GM21360 (cell line): ENCODE results near the gene ECEL1.
A peak's percentile ranks its signal among the peaks of the same experiment; 100 is the strongest.

Experiments used
- ATAC-seq: cut with Tn5 transposase; IDR thresholded peaks from one replicate; pipeline ENCODE4 v1.9.1; 2021; ENCODE audit warnings: mild to moderate bottlenecking, moderate library complexity; ENCODE audit not compliant: unreplicated experiment

Gene ECEL1

GRCh38 chr2:232523682-232524597 lies 36.3 kb upstream of the ECEL1 start:
- no peak for ATAC-seq

DNA sequence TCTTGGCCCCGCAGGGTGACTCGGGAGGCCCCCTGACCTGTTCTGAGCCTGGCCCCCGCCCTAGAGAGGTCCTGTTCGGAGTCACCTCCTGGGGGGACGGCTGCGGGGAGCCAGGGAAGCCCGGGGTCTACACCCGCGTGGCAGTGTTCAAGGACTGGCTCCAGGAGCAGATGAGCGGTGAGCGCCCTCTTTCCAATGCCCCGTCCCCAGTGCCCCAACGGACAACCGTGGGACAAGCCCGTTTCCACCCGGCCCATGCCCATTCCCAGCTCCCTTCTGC lies 35.7 kb upstream of the ECEL1 start:
- ATAC-seq, result no peak

DNA sequence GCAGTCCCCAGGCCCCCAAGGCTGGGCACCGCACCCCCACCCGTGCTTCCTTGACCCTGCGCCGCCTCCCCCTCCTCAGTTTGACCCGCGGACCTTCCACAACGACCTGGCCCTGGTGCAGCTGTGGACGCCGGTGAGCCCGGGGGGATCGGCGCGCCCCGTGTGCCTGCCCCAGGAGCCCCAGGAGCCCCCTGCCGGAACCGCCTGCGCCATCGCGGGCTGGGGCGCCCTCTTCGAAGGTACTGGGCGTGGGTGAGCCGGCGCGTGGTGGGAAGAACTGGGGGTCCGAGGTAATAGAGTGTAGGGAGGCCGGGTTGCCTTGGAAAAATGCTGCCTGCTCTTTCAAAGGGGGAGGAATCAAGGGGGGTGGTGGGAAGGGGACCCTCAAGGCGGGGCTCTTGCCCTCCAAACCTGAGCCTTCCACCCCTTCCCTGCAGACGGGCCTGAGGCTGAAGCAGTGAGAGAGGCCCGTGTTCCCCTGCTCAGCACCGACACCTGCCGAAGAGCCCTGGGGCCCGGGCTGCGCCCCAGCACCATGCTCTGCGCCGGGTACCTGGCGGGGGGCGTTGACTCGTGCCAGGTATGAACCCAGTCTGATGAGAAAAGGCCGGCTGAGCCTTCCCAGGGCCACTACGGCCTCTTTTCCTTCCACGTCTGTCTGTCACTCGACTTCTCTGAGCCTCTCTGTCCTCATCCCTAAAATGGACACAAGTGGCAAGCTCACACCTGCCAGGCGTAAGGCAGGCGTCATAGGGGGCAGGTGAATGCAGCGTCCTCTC lies 35.2 kb upstream of the ECEL1 start:
- no peak for ATAC-seq

DNA sequence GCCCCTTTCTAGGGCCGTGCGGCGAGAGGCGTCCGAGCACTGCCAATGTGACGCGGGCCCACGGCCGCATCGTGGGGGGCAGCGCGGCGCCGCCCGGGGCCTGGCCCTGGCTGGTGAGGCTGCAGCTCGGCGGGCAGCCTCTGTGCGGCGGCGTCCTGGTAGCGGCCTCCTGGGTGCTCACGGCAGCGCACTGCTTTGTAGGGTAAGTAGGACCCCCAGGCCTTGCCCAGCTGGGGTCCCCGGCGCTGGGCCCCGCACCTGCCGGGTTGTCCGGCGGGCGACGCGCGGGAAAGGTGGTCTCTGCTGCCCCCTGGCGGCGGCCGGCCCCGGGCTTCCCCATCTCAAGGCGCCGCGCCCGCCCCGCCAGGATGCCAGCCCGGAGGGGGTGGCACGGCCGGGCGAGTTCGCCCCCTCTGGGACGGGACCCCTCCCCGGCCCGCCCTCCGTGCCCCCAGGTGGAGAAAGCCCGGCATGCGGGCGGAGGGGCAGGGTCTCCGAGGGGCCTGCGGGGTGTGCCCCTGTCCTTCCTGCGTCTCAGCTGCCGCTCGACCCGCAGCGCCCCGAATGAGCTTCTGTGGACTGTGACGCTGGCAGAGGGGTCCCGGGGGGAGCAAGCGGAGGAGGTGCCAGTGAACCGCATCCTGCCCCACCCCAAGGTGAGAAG lies 34.5 kb upstream of the ECEL1 start:
- ATAC-seq, result peak; percentile 60

DNA sequence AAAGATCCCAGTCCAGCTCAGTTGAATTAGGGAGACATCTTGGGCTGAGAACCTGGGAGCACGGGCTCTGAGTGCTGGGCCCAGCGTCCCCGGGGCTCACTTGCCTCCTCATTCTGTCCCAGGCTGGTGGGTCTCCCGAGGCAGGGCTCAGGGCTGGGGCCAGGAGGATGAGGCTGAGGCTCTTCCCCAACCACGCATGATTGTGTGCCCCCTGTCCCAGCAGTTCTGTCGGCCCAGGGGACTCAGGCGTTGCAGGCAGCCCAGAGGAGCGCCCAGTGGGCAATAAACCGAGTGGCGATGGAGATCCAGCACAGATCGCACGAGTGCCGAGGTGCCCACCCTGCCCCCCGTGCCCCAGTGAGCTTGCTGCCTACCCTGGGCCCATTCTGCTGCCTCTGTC lies 33.5 kb upstream of the ECEL1 start:
- ATAC-seq, result no peak

- no peak for ATAC-seq
Observed at GRCh38 chr2:232520489-232520888, 32.9 kb upstream of the ECEL1 start.

GRCh38 chr2:232519581-232520438 lies 32.2 kb upstream of the ECEL1 start, which contains the start of gene PRSS56:
TSS of gene PRSS56 (plus strand) at chr2:232520388. CDS start at chr2:232520599, 211 bp downstream.
- no peak for ATAC-seq

GRCh38 chr2:232518844-232519243 lies 31.2 kb upstream of the ECEL1 start:
- no peak for ATAC-seq

DNA sequence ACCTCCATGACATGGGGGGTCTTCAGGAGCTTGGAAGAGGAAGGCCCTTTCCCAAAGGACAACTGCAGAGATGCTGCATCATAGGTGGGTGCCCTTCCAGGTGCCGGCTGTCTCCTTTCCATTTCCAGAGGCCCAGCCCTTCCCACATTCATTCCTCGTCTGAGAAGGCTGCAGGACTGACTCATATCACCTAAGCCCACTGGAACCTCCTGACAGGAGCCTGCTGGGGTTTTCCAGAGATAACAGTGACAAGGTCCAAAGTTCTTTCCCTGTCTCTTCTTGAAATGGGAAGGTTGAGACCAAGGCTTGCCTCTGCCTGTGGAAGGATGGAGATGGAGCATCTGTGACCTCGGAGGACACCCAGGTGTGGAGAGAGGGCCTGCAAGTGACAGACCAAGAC lies 28.9 kb upstream of the ECEL1 start:
- ATAC-seq, result no peak

- ATAC-seq, result no peak
Observed at GRCh38 chr2:232515639-232516038, 28.0 kb upstream of the ECEL1 start.

GRCh38 chr2:232513353-232513752 lies 25.7 kb upstream of the ECEL1 start:
- ATAC-seq, result no peak

GRCh38 chr2:232512602-232513001 lies 25.0 kb upstream of the ECEL1 start:
- no peak for ATAC-seq

- no peak for ATAC-seq
Observed at GRCh38 chr2:232511336-232511890, 23.8 kb upstream of the ECEL1 start.

DNA sequence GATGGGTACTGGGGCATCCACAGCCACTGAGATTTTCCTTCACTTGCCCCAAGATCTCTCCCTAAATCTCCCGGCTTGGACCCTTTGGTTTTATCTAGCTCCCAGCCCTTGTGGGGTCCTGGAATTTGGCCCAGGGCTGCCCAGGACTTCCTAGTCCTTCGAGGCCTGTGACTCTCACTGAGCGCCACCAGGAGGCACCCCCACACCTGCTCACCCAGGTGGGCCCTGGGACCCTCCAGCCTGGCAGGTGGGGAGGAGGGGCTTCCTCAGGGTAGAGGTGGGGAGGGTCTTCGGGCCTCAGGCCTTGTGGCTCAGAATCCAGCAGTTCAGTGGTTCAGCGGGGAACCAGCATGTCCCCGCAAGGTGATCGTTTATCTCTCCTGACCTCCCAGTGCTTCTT lies 20.6 kb upstream of the ECEL1 start:
- ATAC-seq, result no peak

DNA sequence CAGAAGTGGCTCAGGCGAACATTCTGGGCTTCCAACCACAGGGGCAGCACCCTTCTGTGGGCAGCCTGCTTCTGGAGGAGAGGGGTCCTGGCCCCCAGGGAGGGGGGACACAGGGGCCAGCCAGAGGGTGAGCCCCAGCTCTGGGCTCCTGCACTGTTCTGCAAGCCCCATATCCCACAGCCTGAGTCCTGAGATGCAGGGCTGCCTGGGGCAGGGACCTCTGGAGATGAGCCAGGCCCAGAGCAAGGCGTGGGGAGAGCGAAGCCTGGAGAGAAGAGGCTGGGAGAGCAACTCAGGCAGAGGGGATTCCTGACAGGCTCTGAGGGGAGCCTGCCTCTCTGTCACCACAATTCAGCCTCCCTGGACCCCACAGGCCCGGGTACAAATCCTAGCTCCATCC lies 19.1 kb upstream of the ECEL1 start:
- no peak for ATAC-seq

GRCh38 chr2:232505856-232506255 lies 18.2 kb upstream of the ECEL1 start:
- ATAC-seq, result no peak

- ATAC-seq, result no peak
Observed at GRCh38 chr2:232504438-232504837, 16.8 kb upstream of the ECEL1 start.

DNA sequence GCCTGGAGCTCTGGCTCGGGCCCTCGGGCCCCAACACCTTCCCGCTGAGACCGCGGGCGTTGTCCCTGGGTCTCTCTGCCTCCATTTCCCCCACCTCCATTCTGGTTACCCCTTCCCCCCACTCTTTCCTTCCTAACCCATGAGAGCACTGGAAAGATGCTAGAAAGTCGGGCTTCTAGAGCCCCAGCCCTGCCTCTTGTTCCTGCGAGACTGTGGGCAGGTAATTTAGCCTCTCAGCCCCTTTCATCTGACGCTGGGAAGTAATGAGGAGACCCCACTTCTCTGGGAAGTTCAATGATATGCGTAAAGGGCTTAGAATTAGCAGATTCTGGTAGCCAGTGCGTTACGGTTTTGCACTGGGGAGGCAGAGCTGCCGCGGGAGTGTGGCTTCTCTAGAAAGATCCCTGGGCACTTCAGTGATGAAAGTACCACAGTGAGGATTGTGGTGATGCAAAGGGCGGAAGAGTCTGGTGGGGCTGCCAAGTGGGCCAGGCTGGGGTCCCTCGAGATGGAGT lies 16.2 kb upstream of the ECEL1 start:
- no peak for ATAC-seq

DNA sequence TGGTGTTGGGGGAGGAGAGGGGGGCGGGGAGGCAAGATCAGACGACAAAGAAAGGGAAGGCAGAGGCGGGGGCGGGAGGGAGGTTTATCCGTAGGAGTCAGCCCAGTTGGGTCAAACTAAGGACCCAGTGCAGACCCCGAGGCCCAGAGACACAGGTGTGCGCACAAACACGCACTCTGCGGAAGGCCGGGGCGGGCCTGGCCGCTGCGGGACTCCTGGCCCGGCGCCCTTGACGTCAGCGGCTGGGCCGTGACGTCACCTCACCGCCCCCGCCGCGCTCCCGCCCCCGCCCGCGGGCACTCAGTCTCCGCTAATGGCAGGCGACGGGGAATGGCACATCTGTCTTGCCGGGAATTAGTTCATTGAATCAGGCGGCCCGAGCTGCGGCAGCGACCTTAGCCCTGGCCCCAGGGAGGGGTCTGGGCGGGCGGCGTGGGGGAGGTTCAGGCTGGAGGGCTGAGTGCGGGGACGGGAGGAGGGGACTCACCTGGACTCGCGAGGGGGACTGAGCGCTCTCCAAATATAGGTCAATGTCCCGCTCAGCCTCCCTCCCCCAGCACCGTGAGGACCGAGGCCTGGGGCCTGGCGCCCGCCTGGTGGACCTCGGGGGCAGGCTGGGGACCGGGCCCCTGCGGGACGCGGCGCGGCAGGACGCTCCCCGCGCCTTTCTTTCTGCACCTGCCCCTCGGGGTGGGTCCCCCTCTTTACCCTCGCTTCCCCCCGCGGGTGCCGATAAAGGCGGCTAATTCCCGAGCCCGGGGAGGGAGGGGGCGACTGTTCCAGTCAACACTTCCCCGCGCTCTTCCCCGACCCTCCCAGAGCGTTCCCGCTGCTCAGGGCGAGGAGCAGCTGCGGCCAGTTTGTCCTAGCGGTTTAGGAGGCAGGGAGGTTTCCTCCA lies 15.5 kb upstream of the ECEL1 start:
- no peak for ATAC-seq
